Measurements from ENCODE around the gene FUT3.

Gene FUT3

DNA sequence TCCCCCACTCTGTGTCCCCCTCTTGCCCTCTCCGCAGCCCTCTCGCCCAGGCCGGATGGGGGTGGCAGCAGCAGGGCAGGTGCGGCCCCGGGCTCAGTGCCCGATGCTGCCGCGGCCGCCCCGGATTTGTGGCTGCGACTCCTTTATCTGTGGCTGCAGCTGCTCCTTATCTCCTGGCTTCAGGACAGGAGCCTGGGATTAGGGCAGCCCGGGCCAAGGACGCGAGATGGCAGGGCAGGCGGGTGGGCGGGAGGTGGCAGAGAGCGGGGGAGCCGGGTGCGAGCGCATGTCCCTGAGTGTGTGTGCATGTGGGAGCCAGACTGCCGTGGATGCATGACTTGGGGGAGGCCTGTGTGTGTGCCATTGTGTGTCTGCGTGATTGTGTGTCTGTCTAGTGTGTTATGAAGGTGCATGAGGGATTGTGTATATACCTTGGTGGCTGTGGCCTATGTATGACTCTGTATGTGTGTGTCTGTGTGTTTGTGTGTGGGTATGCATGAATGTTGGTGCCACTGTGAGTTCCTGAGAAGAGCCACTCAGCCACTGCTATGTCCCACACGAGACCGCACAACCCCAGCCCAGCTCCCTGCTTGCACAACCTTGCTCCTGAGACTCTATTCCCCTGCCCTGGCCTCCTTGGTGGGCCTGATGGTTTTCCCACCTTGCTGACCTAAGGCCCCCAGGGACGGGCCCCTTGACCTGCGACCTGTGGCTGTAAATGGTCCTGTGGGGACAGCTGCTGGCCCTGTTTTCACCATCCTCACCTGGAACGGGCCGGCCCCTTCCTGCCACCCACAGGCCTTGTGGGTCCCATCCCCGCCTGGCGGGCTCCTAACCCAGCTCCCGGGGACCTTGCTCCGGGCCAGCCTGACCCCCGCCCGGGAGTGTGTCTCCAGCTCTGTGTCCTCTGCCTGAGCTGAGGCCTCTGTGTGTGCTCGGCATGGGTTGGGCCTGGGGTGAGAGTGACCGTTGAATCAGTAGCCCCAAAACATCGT, 51.7 kb downstream of the FUT3 start:
- no peak for DNase-seq

DNA sequence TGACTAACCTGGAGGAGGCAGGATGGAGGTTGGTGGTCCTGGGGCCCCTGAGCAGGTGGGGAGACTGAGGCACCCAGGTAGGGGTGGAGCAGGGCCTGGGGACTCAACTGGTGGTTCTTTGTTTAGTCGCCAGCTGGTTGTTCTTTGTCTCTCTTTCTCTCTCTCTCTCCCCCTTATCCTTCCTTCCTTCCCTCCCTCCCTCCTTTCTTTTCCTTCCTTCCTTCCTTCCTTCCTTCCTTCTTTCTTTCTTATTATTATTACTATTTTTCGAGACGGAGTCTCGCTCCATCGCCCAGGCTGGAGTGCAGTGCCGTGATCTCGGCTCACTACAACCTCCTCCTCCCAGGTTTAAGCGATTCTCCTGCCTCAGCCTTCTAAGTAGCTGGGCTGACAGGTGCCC, 53.0 kb downstream of the FUT3 start:
- DNase-seq, result no peak

- DNase-seq, result no peak
Measured at GRCh38 chr19:5795382-5795919, 55.8 kb downstream of the FUT3 start.

DNA sequence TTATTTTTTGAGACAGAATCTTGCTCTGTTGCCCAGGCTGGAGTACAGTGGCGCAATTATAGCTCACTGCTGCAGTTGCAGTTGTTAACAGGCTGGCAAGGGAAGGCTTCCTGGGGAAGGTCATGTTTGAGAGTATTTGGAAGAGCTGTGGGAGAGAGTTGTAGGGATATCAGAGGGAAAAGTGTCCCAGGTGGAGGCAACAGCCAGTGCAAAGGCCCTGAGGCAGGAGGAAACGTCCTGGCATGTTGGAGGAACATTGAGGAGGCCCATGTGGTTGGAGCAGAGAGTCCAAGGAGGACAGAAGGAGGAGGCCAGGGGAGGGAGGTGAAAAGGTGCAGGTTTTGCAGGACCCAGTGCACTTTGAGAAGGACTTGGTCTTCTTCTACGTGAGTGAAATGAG, 58.1 kb downstream of the FUT3 start:
- no peak for DNase-seq
